GM21447 (cell line): Measurements from ENCODE around the gene PROX1.

ENCODE experiments used
- ATAC-seq: cut with Tn5 transposase; IDR thresholded peaks from one replicate; pipeline ENCODE4 v1.9.1; 2021; ENCODE audit not compliant: unreplicated experiment

PROX1 gene

GRCh38 chr1:213997038-213997771, 9.4 kb downstream of the PROX1 start:
- ATAC-seq = no peak

DNA sequence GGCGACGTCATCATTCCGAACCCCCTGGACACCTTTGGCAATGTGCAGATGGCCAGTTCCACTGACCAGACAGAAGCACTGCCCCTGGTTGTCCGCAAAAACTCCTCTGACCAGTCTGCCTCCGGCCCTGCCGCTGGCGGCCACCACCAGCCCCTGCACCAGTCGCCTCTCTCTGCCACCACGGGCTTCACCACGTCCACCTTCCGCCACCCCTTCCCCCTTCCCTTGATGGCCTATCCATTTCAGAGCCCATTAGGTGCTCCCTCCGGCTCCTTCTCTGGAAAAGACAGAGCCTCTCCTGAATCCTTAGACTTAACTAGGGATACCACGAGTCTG, 10.0 kb downstream of the PROX1 start:
- ATAC-seq = no peak

DNA sequence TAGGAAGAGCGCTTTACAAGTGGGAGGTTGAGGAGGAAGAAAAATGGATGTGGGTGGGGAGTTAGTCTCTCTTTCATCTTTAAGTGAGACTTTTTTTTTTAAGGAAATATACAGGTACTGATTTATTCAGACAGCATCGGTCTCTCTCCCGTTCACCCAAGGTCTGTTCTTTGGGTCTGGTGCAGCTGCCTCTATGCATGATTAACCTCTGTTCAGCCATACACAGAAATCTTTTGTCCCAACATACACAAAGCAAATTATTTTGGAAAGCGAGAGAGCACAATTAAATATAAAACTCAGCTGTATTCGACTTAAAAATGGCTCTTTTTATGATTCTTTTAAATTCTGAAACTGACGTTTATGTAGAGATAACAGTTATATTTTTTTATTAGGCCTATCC, 11.0 kb downstream of the PROX1 start:
- ATAC-seq = no peak

GRCh38 chr1:213999732-214000131, 12.0 kb downstream of the PROX1 start:
- no peak for ATAC-seq

- no peak for ATAC-seq
These were observed 14.3 kb downstream of the PROX1 start for GRCh38 chr1:214002060-214002459.

GRCh38 chr1:214002472-214002871, 14.7 kb downstream of the PROX1 start:
- no peak for ATAC-seq

- ATAC-seq = no peak
These were observed 15.5 kb downstream of the PROX1 start for GRCh38 chr1:214003233-214003632.

DNA sequence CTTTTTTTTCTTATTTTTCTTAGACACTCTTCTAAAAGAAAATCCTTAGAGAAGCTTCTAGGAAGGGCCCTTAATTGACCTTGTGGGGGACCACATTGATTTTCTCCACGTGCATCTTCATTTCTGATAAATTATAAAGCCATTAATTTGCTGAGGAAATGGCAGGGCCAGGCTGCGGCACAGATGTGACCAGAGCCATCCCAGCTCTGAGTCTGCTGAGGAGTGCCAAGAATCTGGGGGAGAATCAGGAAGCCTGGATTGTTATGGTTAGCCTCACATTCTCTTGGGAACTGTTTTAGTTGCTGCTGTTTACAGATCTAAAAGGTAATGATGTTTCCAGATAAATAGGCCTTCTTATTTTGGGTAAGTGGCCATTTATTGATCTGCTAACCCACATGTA, 16.2 kb downstream of the PROX1 start:
- ATAC-seq = no peak

GRCh38 chr1:214004795-214005194, 17.0 kb downstream of the PROX1 start:
- no peak for ATAC-seq

DNA sequence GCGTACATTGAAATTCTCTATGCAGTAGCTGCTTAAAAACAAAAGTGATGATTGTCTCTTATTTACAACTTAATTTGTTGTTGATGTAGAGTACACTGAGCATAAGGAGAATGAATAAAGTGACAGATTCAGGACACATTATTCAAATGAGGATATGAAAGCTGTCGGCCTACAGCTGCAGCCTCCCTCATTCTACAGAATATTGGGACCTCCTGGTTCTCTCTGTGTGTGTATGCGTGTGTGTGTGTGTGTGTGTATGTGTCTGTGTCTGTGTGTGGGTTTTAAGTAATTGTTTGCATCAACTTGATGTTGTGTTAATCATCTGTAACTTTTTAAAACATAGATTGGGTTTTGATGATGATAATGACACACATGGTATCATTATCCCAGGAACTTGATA, 17.9 kb downstream of the PROX1 start:
- ATAC-seq = no peak

GRCh38 chr1:214006845-214007244, 19.1 kb downstream of the PROX1 start:
- no peak for ATAC-seq

- ATAC-seq = no peak
These were observed 20.6 kb downstream of the PROX1 start for GRCh38 chr1:214008347-214008746.

- ATAC-seq = no peak
These were observed 21.1 kb downstream of the PROX1 start for GRCh38 chr1:214008791-214009422.

DNA sequence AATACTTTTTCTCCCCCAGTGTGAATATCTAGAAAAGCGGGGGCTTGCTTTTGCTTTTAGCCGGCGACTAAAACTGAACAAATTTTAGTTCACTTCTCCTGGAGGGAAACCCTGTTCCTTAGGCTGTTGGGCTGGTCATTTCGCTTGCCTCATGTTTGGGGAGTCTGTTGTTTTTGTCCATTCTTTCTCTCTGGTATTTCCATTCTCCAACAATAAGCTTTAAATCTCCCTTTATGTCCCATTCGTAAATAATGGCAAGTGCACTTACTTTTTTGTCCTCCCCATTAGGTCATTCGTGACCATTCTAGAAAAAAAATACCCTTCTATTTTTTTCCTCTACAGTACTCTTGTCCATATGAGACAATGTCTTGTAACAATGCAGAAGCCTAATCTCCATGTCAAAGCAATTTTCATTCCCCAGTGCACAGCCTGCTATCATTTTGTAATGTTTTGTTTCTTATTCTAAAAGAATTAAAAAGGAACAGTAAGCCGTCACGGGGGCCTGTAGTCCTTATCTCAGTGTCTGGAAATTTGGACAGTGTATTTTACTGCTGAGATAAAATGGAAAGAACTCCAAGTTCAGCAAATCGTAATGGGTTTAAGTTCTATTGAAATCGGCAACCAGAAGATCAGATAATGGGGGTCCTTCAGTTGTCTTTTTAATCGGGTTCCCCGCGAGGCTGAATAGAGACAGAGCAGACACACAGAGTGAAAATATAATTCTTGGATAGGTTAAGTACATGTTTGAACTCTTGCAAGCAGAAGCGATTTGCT, 21.8 kb downstream of the PROX1 start:
- no peak for ATAC-seq

DNA sequence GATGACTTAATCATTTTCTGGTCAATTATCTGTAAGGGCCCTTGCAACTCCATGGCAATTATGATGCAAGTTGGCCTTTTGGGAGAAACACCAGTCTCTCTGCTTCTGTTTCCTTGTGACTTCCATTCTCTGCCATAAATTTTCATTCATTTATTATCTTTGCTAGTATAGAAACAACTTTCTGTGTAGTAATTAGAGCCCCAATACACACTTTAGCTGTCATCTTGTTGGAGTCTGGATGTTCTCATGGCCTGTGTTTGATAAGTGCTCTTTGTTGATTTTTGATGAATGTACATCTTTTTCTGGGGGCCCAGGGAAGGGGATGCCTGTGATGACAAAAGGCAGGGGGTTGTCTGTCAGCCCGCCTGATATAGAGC, 22.4 kb downstream of the PROX1 start:
- no peak for ATAC-seq

DNA sequence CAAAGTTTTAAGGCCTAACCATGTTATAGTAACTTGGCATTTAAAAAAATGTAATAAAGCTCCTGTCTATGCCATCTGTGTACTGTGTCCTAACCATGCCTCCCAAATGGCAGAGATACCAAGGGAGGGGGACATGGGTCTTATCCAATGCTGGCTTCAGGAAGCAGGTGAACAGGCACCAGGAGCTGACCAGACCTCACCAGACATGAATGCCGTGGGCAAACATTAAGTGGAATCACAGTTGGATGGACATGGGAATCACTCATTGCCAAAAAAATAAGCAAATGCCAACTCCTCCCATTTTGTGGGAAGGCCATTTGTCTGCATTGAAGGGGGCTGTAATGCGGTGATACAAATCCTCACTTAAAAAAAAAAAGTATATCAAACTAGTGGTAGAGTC, 22.9 kb downstream of the PROX1 start:
- no peak for ATAC-seq

GRCh38 chr1:214012418-214012817, 24.6 kb downstream of the PROX1 start:
- ATAC-seq = no peak

- ATAC-seq = no peak
These were observed 26.0 kb downstream of the PROX1 start for GRCh38 chr1:214013614-214014377.

DNA sequence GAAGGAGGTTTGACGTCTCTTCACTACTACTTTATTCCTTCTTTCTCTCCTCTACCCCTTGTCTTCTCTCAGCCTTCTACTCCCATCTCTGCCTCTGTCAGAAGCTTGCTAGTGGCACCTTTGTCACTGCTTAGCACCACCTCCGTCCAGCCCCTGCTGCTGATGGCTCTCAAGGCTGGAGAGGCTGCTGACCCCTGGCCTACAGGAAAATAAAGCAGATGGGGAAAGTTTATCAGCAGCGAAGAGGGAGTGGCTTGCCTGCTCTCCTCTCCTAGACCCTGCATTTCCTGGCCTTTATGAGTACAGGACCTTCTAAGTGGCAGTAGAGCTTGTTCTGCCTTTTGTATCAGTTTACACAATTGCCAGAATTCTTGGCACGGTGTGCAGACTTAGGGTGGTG, 27.0 kb downstream of the PROX1 start:
- ATAC-seq = no peak

- no peak for ATAC-seq
These were observed 29.6 kb downstream of the PROX1 start for GRCh38 chr1:214017191-214017982.
